Measurements from ENCODE around the gene SLC4A3.

GRCh38 chr2:219643788-219644398, 16.5 kb downstream of the SLC4A3 start:
- no peak for TF ChIP-seq POLR2AphosphoS5 (IDR thresholded peaks at IDR 0.05; ENCODE audit: insufficient read depth in 1 of 2, low read depth in 1 of 2)
- TF ChIP-seq, protein P1, sequence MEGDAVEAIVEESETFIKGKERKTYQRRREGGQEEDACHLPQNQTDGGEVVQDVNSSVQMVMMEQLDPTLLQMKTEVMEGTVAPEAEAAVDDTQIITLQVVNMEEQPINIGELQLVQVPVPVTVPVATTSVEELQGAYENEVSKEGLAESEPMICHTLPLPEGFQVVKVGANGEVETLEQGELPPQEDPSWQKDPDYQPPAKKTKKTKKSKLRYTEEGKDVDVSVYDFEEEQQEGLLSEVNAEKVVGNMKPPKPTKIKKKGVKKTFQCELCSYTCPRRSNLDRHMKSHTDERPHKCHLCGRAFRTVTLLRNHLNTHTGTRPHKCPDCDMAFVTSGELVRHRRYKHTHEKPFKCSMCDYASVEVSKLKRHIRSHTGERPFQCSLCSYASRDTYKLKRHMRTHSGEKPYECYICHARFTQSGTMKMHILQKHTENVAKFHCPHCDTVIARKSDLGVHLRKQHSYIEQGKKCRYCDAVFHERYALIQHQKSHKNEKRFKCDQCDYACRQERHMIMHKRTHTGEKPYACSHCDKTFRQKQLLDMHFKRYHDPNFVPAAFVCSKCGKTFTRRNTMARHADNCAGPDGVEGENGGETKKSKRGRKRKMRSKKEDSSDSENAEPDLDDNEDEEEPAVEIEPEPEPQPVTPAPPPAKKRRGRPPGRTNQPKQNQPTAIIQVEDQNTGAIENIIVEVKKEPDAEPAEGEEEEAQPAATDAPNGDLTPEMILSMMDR (IDR thresholded peaks at IDR 0.05): no peak
- no peak for TF ChIP-seq POLR2A (IDR thresholded peaks at IDR 0.05)

All from vagina (tissue), 2 donors.